Panc1 (cell line): ENCODE data around the gene ADAM12. TPM values are rescaled to one million over a fixed set of nuclear protein-coding genes. Genes with fewer than 3 reads are reported as not detected.

Source experiments
- ATAC-seq: fragments of 200-7000 bp; cut with Tn5 transposase; 2 replicates; pipeline ENCODE4 v1.9.1; 2020; ENCODE audit warnings: mild to moderate bottlenecking, moderate library complexity
- BruUV-seq: library from RNA; stranded (reverse); fragments of 400-500 nt; replicated peaks from 2 replicates; lab custom pipeline; 2021; lab: Mats Ljungman, UMichigan
- CTCF ChIA-PET: fragments of 300-600 bp; sonication (Branson Sonifier 250); formaldehyde crosslinking; loops from one replicate; lab custom pipeline; 2022; ENCODE audit warnings: antibody characterized with exemption; lab: Charles Lee
- POLR2A ChIA-PET: fragments of 300-600 bp; sonication (Branson Sonifier 250); formaldehyde crosslinking; loops from one replicate; lab custom pipeline; 2022; ENCODE audit warnings: antibody characterized with exemption; lab: Charles Lee
- DNase-seq: peaks from one replicate; pipeline ENCODE4 v3.0.0-alpha.2; 2010; ENCODE audit warnings: low read depth, low spot score
- H3K27ac ChIP-seq: 2 replicates; pipeline ENCODE4 v1.5.1; 2011; ENCODE audit warnings: mild to moderate bottlenecking, low read length, inconsistent platforms
- H3K27me3 ChIP-seq: fragments of 200-500 bp; sonication (Bioruptor generic); 2 replicates; pipeline ENCODE4 v1.6.0; 2014; ENCODE audit warnings: low read length, inconsistent platforms; ENCODE audit not compliant: control insufficient read depth, insufficient read depth
- H3K36me3 ChIP-seq: fragments of 200-500 bp; sonication (Bioruptor generic); 2 replicates; pipeline ENCODE4 v1.5.1; 2014; ENCODE audit warnings: inconsistent platforms, mild to moderate bottlenecking, low read length, moderate library complexity; ENCODE audit not compliant: control insufficient read depth, insufficient read depth
- H3K4me1 ChIP-seq: 2 replicates; pipeline ENCODE4 v1.5.1; 2011; ENCODE audit warnings: inconsistent platforms, mild to moderate bottlenecking, low read length, moderate library complexity; ENCODE audit not compliant: control insufficient read depth, insufficient read depth
- H3K4me3 ChIP-seq, 2 experiments: 2 replicates each; pipeline ENCODE4 v1.5.1; 2011 to 2012; ENCODE audit warnings: low read depth in 2 of 2, low read length in 2 of 2, mild to moderate bottlenecking in 2 of 2, inconsistent platforms in 1 of 2, moderate library complexity in 1 of 2
- H3K9me3 ChIP-seq: fragments of 200-500 bp; sonication (Bioruptor generic); 2 replicates; pipeline ENCODE4 v1.5.1; 2014; ENCODE audit warnings: low read depth, mild to moderate bottlenecking, inconsistent platforms, low read length, moderate library complexity; ENCODE audit not compliant: control insufficient read depth, insufficient read depth
- POLR2AphosphoS5 ChIP-seq: IDR thresholded peaks from 2 replicates; pipeline ENCODE4 v1.6.1; 2012; ENCODE audit warnings: mild to moderate bottlenecking, low read depth, low read length, moderate library complexity
- REST ChIP-seq, 2 experiments: IDR thresholded peaks; 2 replicates each; pipeline ENCODE4 v1.6.1; 2011 to 2012; ENCODE audit warnings: low read depth in 2 of 2, control low read depth in 1 of 2, low read length in 1 of 2, mild to moderate bottlenecking in 1 of 2, moderate library complexity in 1 of 2; ENCODE audit not compliant: insufficient read depth in 1 of 2
- SIN3A ChIP-seq: IDR thresholded peaks from 2 replicates; pipeline ENCODE4 v1.6.1; 2012; ENCODE audit warnings: low read depth, mild to moderate bottlenecking, low read length, moderate library complexity, borderline replicate concordance; ENCODE audit not compliant: insufficient read depth
- TCF7L2 ChIP-seq: IDR thresholded peaks from 2 replicates; pipeline ENCODE4 v1.6.1; 2011; ENCODE audit warnings: mild to moderate bottlenecking, low read depth, low read length, inconsistent platforms
- in situ Hi-C: cut with HindIII; loops from 2 replicates; pipeline ENCODE4 v1.10.0; 2016; ENCODE audit warnings: low sequenced_read_pairs, low pct_unique_long_range_greater_than_20kb
- intact Hi-C: fragments of 100-400 bp; cut with micrococcal nuclease; formaldehyde crosslinking; loops from one replicate; pipeline ENCODE4 v1.10.0; 2022; ENCODE audit not compliant: unreplicated experiment
- total RNA-seq: library from RNA; stranded (reverse); gene quantifications from one replicate; pipeline ENCODE4 v1.2.1, GENCODE V29; 2021; ENCODE audit not compliant: unreplicated experiment
- TF ChIP-seq, protein P1 (sequence below): fragments of 450-650 bp; IDR thresholded peaks from 2 replicates; pipeline ENCODE4 v1.5.1; 2017; ENCODE audit warnings: mild to moderate bottlenecking

ADAM12 gene
- total RNA-seq, 1 experiment from 2014 or later: 0.10 TPM

GRCh38 chr10:126041117-126041516 lies 347.2 kb downstream of the ADAM12 start:
- DNase-seq (no peak), ATAC-seq (no peak)
- intact Hi-C loops: no loop called here
- ChIA-PET POLR2A (no interaction called here), CTCF (no interaction called here)
- H3K9me3 ChIP-seq: no peaks in the 10 kb centered on the region
- H3K4me3 ChIP-seq: no peak overlapping the region
- H3K27ac ChIP-seq: no peak overlapping the region
- TF ChIP-seq, protein P1, sequence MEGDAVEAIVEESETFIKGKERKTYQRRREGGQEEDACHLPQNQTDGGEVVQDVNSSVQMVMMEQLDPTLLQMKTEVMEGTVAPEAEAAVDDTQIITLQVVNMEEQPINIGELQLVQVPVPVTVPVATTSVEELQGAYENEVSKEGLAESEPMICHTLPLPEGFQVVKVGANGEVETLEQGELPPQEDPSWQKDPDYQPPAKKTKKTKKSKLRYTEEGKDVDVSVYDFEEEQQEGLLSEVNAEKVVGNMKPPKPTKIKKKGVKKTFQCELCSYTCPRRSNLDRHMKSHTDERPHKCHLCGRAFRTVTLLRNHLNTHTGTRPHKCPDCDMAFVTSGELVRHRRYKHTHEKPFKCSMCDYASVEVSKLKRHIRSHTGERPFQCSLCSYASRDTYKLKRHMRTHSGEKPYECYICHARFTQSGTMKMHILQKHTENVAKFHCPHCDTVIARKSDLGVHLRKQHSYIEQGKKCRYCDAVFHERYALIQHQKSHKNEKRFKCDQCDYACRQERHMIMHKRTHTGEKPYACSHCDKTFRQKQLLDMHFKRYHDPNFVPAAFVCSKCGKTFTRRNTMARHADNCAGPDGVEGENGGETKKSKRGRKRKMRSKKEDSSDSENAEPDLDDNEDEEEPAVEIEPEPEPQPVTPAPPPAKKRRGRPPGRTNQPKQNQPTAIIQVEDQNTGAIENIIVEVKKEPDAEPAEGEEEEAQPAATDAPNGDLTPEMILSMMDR: no peak
- TF ChIP-seq TCF7L2 (no peak), POLR2AphosphoS5 (no peak), SIN3A (no peak), REST (IDR thresholded peaks at IDR 0.05; ENCODE audit: insufficient read depth in 1 of 2, low read depth in 2 of 2, low read length in 1 of 2) (no peak)
- H3K4me1 ChIP-seq: no peaks in the 10 kb centered on the region; the same call in 1 of the 2 replicates
- H3K27me3 ChIP-seq: no peaks in the 10 kb centered on the region
- BruUV-seq: no TSS peak
- no peaks in the 10 kb centered on the region for H3K36me3 ChIP-seq
- in situ Hi-C loops: no loop called here

- in situ Hi-C loops (no loop called here), intact Hi-C loops (no loop called here)
- Histone ChIP-seq H3K9me3 (peaks cover 17% of the 10 kb centered on the region), H3K36me3 (no peaks in the 10 kb centered on the region), H3K4me1 (no peaks in the 10 kb centered on the region; the same call in 1 of the 2 replicates), H3K27me3 (no peaks in the 10 kb centered on the region), H3K4me3 (no peak overlapping the region), H3K27ac (no peak overlapping the region)
- ATAC-seq (no peak), DNase-seq (no peak)
- ChIA-PET CTCF (no interaction called here), POLR2A (no interaction called here)
- BruUV-seq: no TSS peak
- TF ChIP-seq POLR2AphosphoS5 (no peak), SIN3A (no peak), REST (IDR thresholded peaks at IDR 0.05; ENCODE audit: insufficient read depth in 1 of 2, low read depth in 2 of 2, low read length in 1 of 2) (no peak), TCF7L2 (no peak)
- TF ChIP-seq, protein P1: no peak
These were observed 350.3 kb downstream of the ADAM12 start for GRCh38 chr10:126037946-126038345.
